NCI-H226 (cell line): ENCODE results near the gene LMNA.

ENCODE experiments used
- DNase-seq: peaks from one replicate; pipeline ENCODE4 v3.0.0-alpha.2; 2015

The LMNA gene

GRCh38 chr1:156143765-156144489, 29.4 kb downstream of the LMNA start:
- DNase-seq: no peak

GRCh38 chr1:156144742-156145141, 30.2 kb downstream of the LMNA start:
- no peak for DNase-seq

- no peak for DNase-seq
These were observed 31.1 kb downstream of the LMNA start for GRCh38 chr1:156145650-156146019.

GRCh38 chr1:156146020-156146768, 31.7 kb downstream of the LMNA start:
- peak; percentile 92 for DNase-seq

- DNase-seq: peak; percentile 87
These were observed 32.4 kb downstream of the LMNA start for GRCh38 chr1:156146769-156147405.

- DNase-seq: no peak
These were observed 33.7 kb downstream of the LMNA start for GRCh38 chr1:156148216-156148615.

- no peak for DNase-seq
These were observed 35.1 kb downstream of the LMNA start for GRCh38 chr1:156149374-156150332.

GRCh38 chr1:156150333-156151011, 36.0 kb downstream of the LMNA start:
- DNase-seq: no peak

- peak; percentile 37 for DNase-seq
These were observed 36.7 kb downstream of the LMNA start for GRCh38 chr1:156151093-156151688.

GRCh38 chr1:156152628-156153027, 38.1 kb downstream of the LMNA start:
- peak; percentile 53 for DNase-seq

- DNase-seq: no peak
These were observed 38.9 kb downstream of the LMNA start, which contains the start of gene SEMA4A for GRCh38 chr1:156153362-156153761. Gene SEMA4A, plus strand, starts transcription at chr1:156153585. Its CDS starts 994 bp downstream, at chr1:156154579.

- no peak for DNase-seq
These were observed 39.8 kb downstream of the LMNA start for GRCh38 chr1:156154317-156154749.

GRCh38 chr1:156155756-156156510, 41.4 kb downstream of the LMNA start:
- no peak for DNase-seq

GRCh38 chr1:156157506-156157905, 43.0 kb downstream of the LMNA start:
- DNase-seq: no peak

- no peak for DNase-seq
These were observed 43.5 kb downstream of the LMNA start for GRCh38 chr1:156157966-156158365.

- DNase-seq: no peak
These were observed 45.7 kb downstream of the LMNA start for GRCh38 chr1:156160000-156160742.

- no peak for DNase-seq
These were observed 46.2 kb downstream of the LMNA start for GRCh38 chr1:156160743-156161171.

- DNase-seq: peak; percentile 76
These were observed 48.0 kb downstream of the LMNA start for GRCh38 chr1:156162430-156163037.

GRCh38 chr1:156163712-156164111, 49.2 kb downstream of the LMNA start:
- no peak for DNase-seq
